Activated naive CD8-positive, alpha-beta T cell treated with anti-CD3 and anti-CD28 coated beads, Interleukin-2, amount 50 U/mL, for 24 hours (primary cell): ENCODE data around the gene MEIS2.
A peak's percentile ranks its signal among the peaks of the same experiment; 100 is the strongest.

ENCODE experiments used
- ATAC-seq: fragments of 150-1000 bp; cut with Tn5 transposase; one replicate; pipeline ENCODE4 v1.10.0; 2021
- DNase-seq: peaks from one replicate; pipeline ENCODE4 v3.0.0; 2021
- H3K27ac Mint-ChIP-seq: one replicate; pipeline ENCODE4 v1.8.0; 2021; ENCODE audit warnings: mild to moderate bottlenecking, mixed read lengths
- H3K27me3 Mint-ChIP-seq: one replicate; pipeline ENCODE4 v1.8.0; 2021; ENCODE audit warnings: mixed read lengths
- H3K36me3 Mint-ChIP-seq: one replicate; pipeline ENCODE4 v1.8.0; 2021; ENCODE audit warnings: low read depth, mixed read lengths
- H3K4me1 Mint-ChIP-seq: one replicate; pipeline ENCODE4 v1.8.0; 2021; ENCODE audit warnings: mixed read lengths
- H3K4me3 Mint-ChIP-seq: one replicate; pipeline ENCODE4 v1.8.0; 2021; ENCODE audit warnings: mild to moderate bottlenecking, moderate library complexity, mixed read lengths
- H3K9me3 Mint-ChIP-seq: one replicate; pipeline ENCODE4 v1.8.0; 2021; ENCODE audit warnings: mixed read lengths

MEIS2 gene

DNA sequence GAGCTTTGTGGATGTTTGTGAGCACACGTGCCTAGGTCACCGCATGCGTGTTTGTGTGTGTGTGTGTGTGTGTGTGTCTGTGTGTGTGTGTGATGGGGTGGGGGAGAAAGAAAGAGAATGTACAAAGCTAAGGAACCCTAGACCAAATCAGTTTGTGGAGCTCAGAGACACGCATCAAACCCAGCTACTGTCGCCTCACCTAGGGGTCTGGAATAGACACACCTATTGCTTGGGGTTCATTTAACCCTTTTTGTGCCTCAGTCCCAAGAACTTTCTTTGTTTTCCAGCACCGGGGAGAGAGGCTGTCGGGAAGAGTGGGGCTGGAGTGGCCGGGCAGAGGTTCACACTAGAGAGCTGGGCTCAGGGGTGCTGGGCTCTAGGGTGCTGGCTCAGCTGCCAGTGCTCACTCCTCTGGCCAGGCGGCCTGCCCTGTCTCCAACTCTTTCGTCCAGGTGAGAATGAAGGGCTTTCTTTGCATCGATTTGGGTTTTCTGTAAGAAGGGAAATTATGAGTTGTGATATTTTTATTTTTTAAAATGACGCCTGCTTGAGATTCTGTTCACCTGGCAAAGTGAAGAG is 221.6 kb downstream of the MEIS2 start:
- H3K36me3 Mint-ChIP-seq, result no peaks in the 10 kb centered on the region
- no peak overlapping the region for H3K4me3 Mint-ChIP-seq
- no peak for DNase-seq
- H3K4me1 Mint-ChIP-seq, result peaks cover 8% of the 10 kb centered on the region
- H3K27me3 Mint-ChIP-seq, result peaks cover 78% of the 10 kb centered on the region
- no peaks in the 10 kb centered on the region for H3K9me3 Mint-ChIP-seq
- ATAC-seq, result no peak
- H3K27ac Mint-ChIP-seq, result no peak overlapping the region

- ATAC-seq (no peak), DNase-seq (no peak)
- H3K36me3 Mint-ChIP-seq, result no peaks in the 10 kb centered on the region
- no peaks in the 10 kb centered on the region for H3K9me3 Mint-ChIP-seq
- H3K4me1 Mint-ChIP-seq, result peaks cover 5% of the 10 kb centered on the region
- H3K4me3 Mint-ChIP-seq, result peak overlapping the region; percentile 32
- H3K27me3 Mint-ChIP-seq, result peaks cover 77% of the 10 kb centered on the region
- H3K27ac Mint-ChIP-seq, result no peak overlapping the region
Measured at GRCh38 chr15:36877796-36878683, 222.3 kb downstream of the MEIS2 start.

DNA sequence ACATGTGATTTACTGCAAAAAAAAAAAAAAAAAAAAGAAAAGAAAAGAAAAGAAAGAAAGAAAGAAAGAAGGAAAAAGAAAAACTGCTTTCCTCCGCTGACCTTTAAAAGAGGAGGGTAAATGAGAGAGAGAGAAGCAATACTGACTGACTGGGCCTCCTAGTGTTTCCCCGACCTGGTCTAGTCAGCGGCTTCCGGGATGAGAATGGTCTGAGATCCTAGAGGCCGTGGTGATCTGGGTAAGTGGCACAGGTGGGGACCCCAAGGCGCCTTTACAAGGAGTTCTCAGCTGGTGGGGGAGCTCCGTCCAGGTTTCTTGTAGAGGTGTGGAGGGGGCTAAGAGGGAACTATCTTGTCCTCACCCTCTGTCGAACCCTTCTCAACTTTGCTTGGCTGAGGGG is 223.1 kb downstream of the MEIS2 start:
- DNase-seq, result no peak
- H3K4me3 Mint-ChIP-seq, result no peak overlapping the region
- H3K27me3 Mint-ChIP-seq, result peaks cover 71% of the 10 kb centered on the region
- no peaks in the 10 kb centered on the region for H3K9me3 Mint-ChIP-seq
- ATAC-seq, result no peak
- H3K36me3 Mint-ChIP-seq, result no peaks in the 10 kb centered on the region
- H3K27ac Mint-ChIP-seq, result no peak overlapping the region
- H3K4me1 Mint-ChIP-seq, result peaks cover 5% of the 10 kb centered on the region

- Mint-ChIP-seq H3K4me1 (peaks cover 5% of the 10 kb centered on the region), H3K27me3 (peaks cover 58% of the 10 kb centered on the region), H3K36me3 (no peaks in the 10 kb centered on the region), H3K9me3 (no peaks in the 10 kb centered on the region), H3K27ac (no peak overlapping the region), H3K4me3 (no peak overlapping the region)
- DNase-seq (no peak), ATAC-seq (no peak)
Measured at GRCh38 chr15:36875740-36876334, 224.5 kb downstream of the MEIS2 start.

GRCh38 chr15:36874930-36875329 is 225.4 kb downstream of the MEIS2 start:
- no peak overlapping the region for H3K4me3 Mint-ChIP-seq
- no peaks in the 10 kb centered on the region for H3K9me3 Mint-ChIP-seq
- no peak overlapping the region for H3K27ac Mint-ChIP-seq
- peaks cover 52% of the 10 kb centered on the region for H3K27me3 Mint-ChIP-seq
- no peak for ATAC-seq
- H3K4me1 Mint-ChIP-seq, result peaks cover 5% of the 10 kb centered on the region
- DNase-seq, result no peak
- H3K36me3 Mint-ChIP-seq, result no peaks in the 10 kb centered on the region

- Mint-ChIP-seq H3K4me3 (no peak overlapping the region), H3K9me3 (no peaks in the 10 kb centered on the region), H3K27me3 (no peaks in the 10 kb centered on the region), H3K36me3 (no peaks in the 10 kb centered on the region), H3K27ac (no peak overlapping the region), H3K4me1 (no peaks in the 10 kb centered on the region)
- ATAC-seq (no peak), DNase-seq (no peak)
Measured at GRCh38 chr15:36867436-36867835, 232.9 kb downstream of the MEIS2 start.

DNA sequence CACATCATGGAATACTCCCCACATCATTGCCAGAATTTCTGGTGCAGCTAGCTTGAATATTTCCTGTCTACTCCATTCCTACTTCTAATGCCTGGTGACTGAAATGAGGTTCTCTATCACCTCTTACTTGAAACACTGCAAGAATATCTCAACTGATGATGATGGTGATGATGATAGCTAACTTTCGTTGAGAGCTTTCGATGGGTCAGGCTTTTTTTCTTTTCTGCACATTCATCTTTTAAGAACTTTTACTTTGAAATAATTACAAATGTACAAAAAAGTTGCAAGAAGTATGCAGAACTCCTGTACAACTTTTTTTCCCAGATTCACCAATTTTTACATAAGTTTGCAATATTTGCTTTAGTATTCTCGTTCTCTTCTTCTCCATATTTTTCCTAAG is 233.5 kb downstream of the MEIS2 start:
- Mint-ChIP-seq H3K9me3 (no peaks in the 10 kb centered on the region), H3K27me3 (no peaks in the 10 kb centered on the region), H3K4me3 (no peak overlapping the region), H3K4me1 (no peaks in the 10 kb centered on the region), H3K27ac (no peak overlapping the region), H3K36me3 (no peaks in the 10 kb centered on the region)
- no peak for DNase-seq
- ATAC-seq, result no peak

GRCh38 chr15:36863570-36863969 is 236.8 kb downstream of the MEIS2 start:
- peaks cover 4% of the 10 kb centered on the region for H3K9me3 Mint-ChIP-seq
- no peak for ATAC-seq
- H3K36me3 Mint-ChIP-seq, result no peaks in the 10 kb centered on the region
- H3K27ac Mint-ChIP-seq, result no peak overlapping the region
- H3K27me3 Mint-ChIP-seq, result peaks cover 4% of the 10 kb centered on the region
- no peak for DNase-seq
- H3K4me3 Mint-ChIP-seq, result no peak overlapping the region
- H3K4me1 Mint-ChIP-seq, result no peaks in the 10 kb centered on the region

DNA sequence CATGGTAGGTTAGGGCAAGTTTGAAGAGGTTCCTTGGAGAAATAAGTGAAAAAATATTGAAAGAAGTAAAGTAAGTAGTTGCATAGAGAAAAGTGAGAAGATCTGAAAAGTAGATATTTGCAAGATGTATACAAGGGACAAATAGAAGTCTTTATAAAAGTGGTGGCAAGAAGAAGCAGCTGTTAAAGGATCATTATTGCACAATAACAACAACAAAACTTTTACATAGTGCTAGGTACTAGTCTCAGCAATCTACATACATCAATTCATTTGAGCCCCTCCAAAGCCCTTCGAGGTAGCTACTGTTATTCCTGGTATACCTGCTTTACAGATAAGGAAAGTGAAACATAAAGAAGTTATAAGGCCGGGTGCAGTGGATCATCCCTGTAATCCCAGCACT is 239.6 kb downstream of the MEIS2 start:
- H3K9me3 Mint-ChIP-seq, result peaks cover 10% of the 10 kb centered on the region
- no peaks in the 10 kb centered on the region for H3K4me1 Mint-ChIP-seq
- no peak overlapping the region for H3K4me3 Mint-ChIP-seq
- no peak overlapping the region for H3K27ac Mint-ChIP-seq
- H3K36me3 Mint-ChIP-seq, result no peaks in the 10 kb centered on the region
- no peak for DNase-seq
- peaks cover 9% of the 10 kb centered on the region for H3K27me3 Mint-ChIP-seq
- ATAC-seq, result no peak

GRCh38 chr15:36858423-36858822 is 241.9 kb downstream of the MEIS2 start:
- Mint-ChIP-seq H3K36me3 (no peaks in the 10 kb centered on the region), H3K4me1 (no peaks in the 10 kb centered on the region), H3K4me3 (no peak overlapping the region), H3K27me3 (peaks cover 12% of the 10 kb centered on the region), H3K27ac (no peak overlapping the region), H3K9me3 (peaks cover 10% of the 10 kb centered on the region)
- DNase-seq (no peak), ATAC-seq (no peak)

DNA sequence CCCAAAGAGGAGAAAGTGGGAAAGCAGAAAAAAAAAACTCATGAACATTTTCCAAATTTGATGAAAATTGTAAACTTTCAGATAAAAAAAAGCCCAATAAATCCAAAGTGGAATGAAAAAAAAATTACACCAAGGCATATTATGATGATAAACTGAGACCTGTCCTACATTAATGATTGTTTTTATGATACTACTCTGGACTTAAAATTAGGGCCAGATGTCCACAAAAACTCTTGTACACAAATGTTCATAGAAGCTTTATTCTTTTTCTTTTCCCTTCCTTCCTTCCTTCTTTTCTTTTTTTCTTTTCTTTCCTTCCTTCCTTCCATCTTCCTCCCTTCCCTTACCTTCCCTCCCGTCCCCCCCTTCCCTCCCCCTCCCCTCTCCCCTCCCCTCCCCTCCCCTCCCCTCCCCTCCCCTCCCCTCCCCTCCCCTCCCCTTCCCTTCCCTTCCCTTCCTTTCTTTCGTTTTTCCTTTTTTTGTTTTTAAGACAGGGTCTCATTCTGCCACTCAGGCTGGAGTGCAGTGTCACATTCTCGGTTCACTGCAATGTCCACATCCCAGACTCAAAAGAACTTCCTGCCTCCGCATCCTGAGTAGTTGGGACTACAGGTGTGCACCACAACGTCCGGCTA is 243.9 kb downstream of the MEIS2 start:
- ATAC-seq, result no peak

DNA sequence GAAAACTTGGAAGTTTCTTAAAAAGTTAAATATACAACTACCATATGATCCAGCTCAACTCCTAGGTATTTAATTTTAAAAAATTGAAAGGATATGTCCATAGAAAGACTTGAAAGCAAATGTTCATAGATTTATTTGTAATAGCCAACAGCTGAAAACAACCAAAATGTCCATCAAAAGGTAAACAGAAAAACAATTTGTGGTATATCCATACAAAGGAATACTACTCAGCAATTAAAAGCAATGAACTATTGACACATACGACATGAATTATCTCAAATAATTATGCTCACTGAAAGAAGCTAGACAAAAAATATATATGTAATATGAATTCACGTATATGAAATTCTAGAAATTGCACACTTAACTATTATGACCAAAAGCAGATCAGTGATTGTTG is 249.5 kb downstream of the MEIS2 start:
- no peak overlapping the region for H3K4me3 Mint-ChIP-seq
- H3K9me3 Mint-ChIP-seq, result peaks cover 6% of the 10 kb centered on the region
- ATAC-seq, result no peak
- H3K4me1 Mint-ChIP-seq, result no peaks in the 10 kb centered on the region
- peaks cover 12% of the 10 kb centered on the region for H3K27me3 Mint-ChIP-seq
- no peak for DNase-seq
- H3K27ac Mint-ChIP-seq, result no peak overlapping the region
- H3K36me3 Mint-ChIP-seq, result no peaks in the 10 kb centered on the region

More for the DNA sequence above, 243.9 kb downstream of the MEIS2 start:
- DNase-seq, result no peak
- peaks cover 12% of the 10 kb centered on the region for H3K27me3 Mint-ChIP-seq
- H3K27ac Mint-ChIP-seq, result no peak overlapping the region
- no peaks in the 10 kb centered on the region for H3K4me1 Mint-ChIP-seq
- H3K4me3 Mint-ChIP-seq, result no peak overlapping the region
- H3K36me3 Mint-ChIP-seq, result no peaks in the 10 kb centered on the region
- H3K9me3 Mint-ChIP-seq, result peaks cover 10% of the 10 kb centered on the region

DNA sequence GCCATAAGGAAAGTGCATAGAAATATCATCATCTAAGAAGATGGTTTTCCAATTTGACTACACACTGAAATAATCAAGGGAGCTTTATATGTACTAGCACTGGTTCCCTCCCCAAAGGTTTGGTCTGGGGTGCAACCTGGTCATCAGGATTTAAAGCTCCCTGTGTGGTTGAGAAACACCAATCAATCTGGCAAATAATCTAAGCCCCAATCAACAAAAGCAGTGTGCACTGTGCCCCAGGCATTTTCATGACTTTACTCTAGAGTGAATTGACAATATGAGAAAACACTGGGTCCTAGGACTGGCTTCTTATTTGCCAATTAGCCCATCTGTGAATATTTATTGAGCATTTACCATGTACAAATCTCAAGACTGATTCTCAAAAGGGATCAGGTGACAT is 255.1 kb downstream of the MEIS2 start:
- ATAC-seq (no peak), DNase-seq (no peak)
- no peak overlapping the region for H3K27ac Mint-ChIP-seq
- no peaks in the 10 kb centered on the region for H3K4me1 Mint-ChIP-seq
- peaks cover 13% of the 10 kb centered on the region for H3K27me3 Mint-ChIP-seq
- H3K36me3 Mint-ChIP-seq, result no peaks in the 10 kb centered on the region
- H3K9me3 Mint-ChIP-seq, result peaks cover 6% of the 10 kb centered on the region
- H3K4me3 Mint-ChIP-seq, result no peak overlapping the region

DNA sequence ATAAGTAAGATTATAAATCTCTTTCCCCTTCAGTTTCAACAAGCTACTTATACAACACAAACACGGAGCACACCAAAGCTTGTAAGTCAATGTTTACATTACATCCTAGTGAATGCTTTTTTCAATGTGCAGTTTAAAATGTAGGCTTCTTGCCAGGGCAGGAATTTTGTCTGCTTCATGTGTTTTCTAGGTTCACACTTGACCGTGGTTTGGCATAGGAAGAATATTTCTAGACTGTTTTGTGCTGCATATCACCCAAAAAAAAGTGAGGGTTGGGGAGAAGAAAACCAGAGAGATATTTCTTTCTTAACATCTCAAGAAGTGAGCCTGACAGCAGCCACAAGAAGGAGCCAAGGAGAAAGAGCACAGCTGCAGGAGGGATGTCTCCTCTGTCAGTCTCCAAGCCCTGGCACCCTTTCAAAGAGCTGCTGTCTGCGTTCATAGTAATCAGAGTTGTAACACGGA is 255.8 kb downstream of the MEIS2 start:
- Mint-ChIP-seq H3K9me3 (peaks cover 4% of the 10 kb centered on the region), H3K27ac (no peak overlapping the region), H3K4me3 (no peak overlapping the region), H3K4me1 (no peaks in the 10 kb centered on the region), H3K36me3 (no peaks in the 10 kb centered on the region), H3K27me3 (peaks cover 13% of the 10 kb centered on the region)
- ATAC-seq (no peak), DNase-seq (no peak)

- DNase-seq (no peak), ATAC-seq (no peak)
- Mint-ChIP-seq H3K4me3 (no peak overlapping the region), H3K36me3 (no peaks in the 10 kb centered on the region), H3K4me1 (no peaks in the 10 kb centered on the region), H3K27ac (no peak overlapping the region), H3K27me3 (peaks cover 11% of the 10 kb centered on the region), H3K9me3 (no peaks in the 10 kb centered on the region)
Measured at GRCh38 chr15:36843822-36844221, 256.5 kb downstream of the MEIS2 start.
